ENCODE data around the gene PHF20.

- TF ChIP-seq CTCF (IDR thresholded peaks at IDR 0.05; ENCODE audit: extremely low read depth in 1 of 2, insufficient read depth in 1 of 2, low read depth in 1 of 2, low read length in 2 of 2): no peak
- TF ChIP-seq POLR2A (IDR thresholded peaks at IDR 0.05; ENCODE audit: low read depth, low read length): no peak
- TF ChIP-seq EZH2 (IDR thresholded peaks at IDR 0.05; ENCODE audit: borderline replicate concordance, low read depth, low read length, severe bottlenecking): no peak
- no peak for TF ChIP-seq POLR2AphosphoS5 (IDR thresholded peaks at IDR 0.05; ENCODE audit: insufficient read depth, low read depth, low read length)
- no peak for TF ChIP-seq MYC (IDR thresholded peaks at IDR 0.05; ENCODE audit: low read depth, low read length)
- TF ChIP-seq JUN (IDR thresholded peaks at IDR 0.05; ENCODE audit: borderline replicate concordance, insufficient read depth, insufficient read length, low read depth): no peak
- no peak for TF ChIP-seq MAX (IDR thresholded peaks at IDR 0.05; ENCODE audit: insufficient read depth, insufficient read length)
- TF ChIP-seq FOS (IDR thresholded peaks at IDR 0.05; ENCODE audit: borderline replicate concordance, insufficient read depth, low read length): no peak
These were observed 14.6 kb upstream of the PHF20 start for GRCh38 chr20:35757098-35757705.
